GM19452 (cell line): ENCODE measurements around the gene MDFI.

Source experiments
- ATAC-seq: cut with Tn5 transposase; IDR thresholded peaks from one replicate; pipeline ENCODE4 v1.9.1; 2021; ENCODE audit not compliant: unreplicated experiment

The MDFI gene

DNA sequence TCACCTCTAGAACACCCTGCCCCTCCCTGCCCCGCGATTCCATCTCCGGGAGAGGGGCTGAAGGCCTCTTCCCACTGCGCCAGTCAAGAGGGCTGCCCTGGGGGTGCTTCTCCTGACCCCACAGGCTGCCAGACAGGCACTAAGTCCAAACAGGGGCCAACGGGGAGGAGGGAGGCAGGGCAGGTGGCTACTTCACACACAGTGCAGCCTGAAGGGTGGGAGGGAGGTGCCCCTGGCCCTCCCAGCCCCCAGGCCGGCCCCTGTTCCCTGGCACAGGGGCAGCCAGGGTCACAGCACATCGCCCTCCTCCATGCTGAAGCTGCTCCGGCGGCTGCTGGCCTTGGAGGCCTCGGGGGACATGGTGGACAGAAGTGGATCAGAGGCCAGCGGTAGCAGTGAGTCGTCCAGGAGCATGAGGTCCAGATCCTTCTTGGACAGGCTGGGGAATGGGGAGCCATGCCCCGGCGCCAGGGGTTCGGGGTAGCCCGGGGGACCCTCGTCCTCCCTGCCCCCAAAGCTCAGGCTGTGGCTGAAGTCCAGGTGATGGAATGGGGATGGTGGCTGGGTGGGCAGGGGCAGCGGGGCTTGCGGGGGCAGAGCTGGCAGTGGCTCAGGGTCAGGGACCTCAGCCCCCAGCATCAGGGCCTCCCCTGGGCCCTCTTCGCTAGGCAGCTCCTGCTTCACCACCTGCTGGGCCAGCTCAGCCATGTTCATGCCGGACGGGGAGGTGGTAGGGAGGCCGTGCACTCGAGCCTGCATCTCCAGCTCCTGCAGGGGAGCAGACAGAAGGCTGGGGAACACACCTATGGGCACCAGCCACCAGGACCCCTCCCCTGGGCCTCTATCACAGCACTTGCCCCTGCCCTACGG lies 46.3 kb downstream of the MDFI start:
- no peak for ATAC-seq

- ATAC-seq, result no peak
Measured at GRCh38 chr6:41685641-41686380, 47.5 kb downstream of the MDFI start.

- ATAC-seq, result no peak
Measured at GRCh38 chr6:41687501-41688175, 49.4 kb downstream of the MDFI start.

GRCh38 chr6:41688256-41688965 lies 50.1 kb downstream of the MDFI start:
- ATAC-seq, result no peak

GRCh38 chr6:41689171-41690008 lies 51.1 kb downstream of the MDFI start:
- no peak for ATAC-seq

DNA sequence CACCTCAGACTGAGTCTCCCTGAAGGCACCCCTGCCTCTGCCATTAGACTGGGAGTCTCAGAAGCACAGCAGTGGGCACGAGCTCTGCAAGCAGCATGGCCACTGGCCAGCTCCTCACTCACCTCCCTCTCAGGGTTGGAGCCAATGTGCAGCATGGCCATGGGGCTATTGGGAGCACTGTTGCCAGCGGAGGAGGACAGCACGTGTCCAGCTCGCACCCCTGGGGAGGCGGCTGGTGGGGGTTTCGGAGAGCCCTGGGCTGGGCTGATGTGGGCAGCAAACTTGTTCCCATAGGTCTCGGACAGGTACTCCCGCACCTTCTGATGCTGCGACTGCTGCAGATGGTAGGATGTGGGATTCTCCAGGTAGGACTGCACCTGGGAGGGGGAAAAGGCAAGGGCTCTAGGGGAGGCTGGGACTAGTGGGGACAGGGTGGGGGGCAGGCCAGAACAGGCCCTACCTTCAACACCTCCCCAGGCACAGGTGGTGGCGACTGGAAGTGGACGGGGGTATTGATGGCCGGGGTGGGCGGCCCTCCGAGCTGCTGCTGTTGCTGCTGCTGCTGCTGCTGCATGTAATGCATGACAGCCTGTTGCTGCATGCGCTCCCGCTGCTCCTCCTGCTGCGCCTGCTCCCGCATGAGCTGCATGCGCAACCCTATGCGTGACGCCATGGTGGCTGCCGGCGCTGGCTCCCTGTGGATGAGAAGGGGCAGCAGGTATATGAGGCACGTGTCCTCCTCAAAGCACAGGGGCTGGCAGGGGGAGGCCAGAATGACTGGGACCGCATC lies 52.5 kb downstream of the MDFI start:
- no peak for ATAC-seq

DNA sequence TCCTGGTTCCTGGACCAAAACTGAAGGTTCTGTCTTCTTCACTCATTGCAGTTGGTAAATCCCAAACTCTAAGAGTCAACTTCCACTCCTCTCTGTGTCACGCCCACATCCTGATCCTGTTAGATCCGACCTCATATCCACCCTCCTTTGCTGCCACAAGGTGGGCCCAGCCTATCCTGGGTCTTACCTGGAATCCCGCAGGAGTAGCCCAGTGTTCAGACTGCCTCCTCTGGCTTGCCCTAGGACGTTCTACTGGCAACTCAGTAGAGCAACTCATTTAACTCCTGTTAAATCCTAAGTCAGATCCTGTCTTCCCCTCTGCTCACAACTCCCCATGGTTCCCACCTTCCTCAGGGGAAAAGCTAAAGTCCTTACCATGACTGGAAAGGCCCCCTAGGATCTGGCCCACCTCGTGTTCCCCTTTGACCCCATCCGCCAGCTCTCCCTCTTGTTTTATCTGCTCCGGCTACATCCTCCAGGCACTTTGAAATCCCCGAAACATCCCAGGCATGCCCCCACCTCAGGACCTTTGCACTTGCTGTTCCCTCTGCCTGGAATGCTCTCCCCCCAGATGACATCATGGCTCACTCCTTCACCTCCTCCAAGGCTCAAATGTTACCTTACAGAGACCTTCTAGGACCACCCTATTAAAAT lies 53.3 kb downstream of the MDFI start:
- ATAC-seq, result no peak

DNA sequence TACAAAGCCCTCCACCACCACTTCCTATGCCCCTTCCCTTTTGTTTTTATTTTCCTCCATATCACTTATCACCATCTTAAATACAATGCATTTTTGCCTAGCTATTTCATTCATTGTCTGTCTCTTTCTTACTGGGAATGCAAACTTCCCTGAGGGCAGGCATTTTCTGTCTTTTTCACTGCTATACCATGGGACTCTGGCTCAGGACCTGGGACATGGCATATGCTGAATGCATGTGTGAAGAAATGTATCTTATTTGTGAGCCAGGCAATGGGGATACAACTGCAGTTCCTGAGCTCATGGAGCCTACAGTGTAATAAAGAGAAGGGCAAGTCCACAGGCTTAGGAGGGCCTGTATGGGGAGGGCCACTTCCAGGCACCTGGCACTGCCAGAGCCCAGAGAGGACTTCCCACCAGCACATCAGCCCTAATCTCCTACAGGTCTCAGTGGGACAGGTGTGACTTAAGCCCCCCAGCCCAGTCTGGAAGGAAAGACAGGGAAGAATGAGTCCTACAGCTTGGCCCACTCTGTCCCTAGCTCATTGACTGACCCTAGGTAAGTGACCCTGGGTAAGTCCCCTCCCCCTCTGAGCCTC lies 53.9 kb downstream of the MDFI start:
- no peak for ATAC-seq

GRCh38 chr6:41692730-41693129 lies 54.5 kb downstream of the MDFI start:
- ATAC-seq, result no peak

DNA sequence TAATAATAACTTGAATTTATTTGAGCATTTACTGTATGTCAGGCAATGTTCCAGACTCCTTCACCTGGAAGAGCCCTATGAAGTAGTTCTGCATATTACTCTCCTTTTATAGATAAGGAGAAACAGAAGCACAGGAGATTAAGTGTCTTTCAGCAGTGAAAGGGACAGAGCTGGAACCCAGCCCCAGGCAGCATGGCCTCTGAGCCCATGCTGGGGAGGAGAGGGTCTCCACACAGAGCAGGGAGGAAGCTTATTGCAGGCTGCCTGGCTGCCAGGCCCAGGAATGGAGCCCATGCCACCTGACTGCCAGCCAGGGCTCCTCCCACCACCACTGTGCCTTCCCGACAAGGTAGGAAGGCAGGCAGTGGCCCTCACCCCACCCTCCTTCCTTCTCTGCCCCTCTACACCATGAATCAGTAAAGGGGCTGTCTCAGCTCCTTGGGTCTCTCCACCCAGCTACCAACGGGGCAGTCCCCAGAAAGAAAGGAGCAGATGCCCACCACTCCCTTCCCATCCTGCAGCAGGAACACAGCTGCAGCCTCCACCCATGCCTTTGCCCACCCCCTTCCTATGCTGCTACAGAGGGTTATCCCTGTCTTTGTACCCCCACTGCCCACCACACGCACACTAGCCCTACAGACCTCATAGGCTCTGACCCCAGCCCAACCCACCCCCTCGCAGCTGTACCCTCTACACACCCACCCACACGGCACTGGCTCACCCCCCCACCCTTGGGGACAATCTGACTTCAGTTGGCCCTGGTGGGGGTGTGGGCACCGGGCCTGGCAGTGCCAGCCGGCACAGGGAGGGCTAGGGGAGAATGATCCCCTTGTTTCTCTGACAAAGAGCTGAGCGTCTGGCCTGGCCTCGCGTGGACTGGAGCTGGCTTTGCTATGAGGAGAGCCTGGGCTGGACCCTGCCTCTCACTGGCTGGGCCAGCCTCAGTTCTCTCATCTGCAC lies 55.3 kb downstream of the MDFI start:
- no peak for ATAC-seq

- no peak for ATAC-seq
Measured at GRCh38 chr6:41694815-41695526, 56.7 kb downstream of the MDFI start.

- ATAC-seq, result no peak
Measured at GRCh38 chr6:41695825-41696224, 57.6 kb downstream of the MDFI start.

GRCh38 chr6:41696788-41697187 lies 58.5 kb downstream of the MDFI start:
- no peak for ATAC-seq

- ATAC-seq, result no peak
Measured at GRCh38 chr6:41697861-41698781, 59.9 kb downstream of the MDFI start.

DNA sequence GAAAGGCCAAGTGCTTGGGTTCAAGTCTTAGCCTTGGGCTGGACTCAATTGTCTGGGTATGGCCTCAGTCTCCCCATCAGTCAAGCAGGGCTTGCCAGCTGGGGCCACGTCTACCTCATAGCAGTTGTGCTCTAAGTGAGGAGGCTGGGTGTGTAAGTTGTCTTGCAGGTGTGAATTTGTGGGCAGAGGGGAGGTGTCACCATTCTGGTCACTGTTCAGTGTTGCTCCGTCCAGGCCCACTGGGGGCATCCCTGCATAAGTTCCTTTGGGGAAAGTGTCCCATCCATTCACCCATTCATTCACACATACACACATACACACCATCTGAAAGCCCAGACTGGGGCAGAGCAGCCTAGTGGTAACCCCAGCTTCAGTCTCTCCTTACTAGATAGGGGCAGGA lies 60.8 kb downstream of the MDFI start:
- no peak for ATAC-seq
